ENCODE data around the gene PACSIN1. TPM values are rescaled to one million over a fixed set of nuclear protein-coding genes. Genes with fewer than 3 reads are reported as not detected.
A peak's percentile ranks its signal among the peaks of the same experiment; 100 is the strongest.

PACSIN1 gene
- total RNA-seq, 1 experiment from 2014 or later = 0.26 TPM

DNA sequence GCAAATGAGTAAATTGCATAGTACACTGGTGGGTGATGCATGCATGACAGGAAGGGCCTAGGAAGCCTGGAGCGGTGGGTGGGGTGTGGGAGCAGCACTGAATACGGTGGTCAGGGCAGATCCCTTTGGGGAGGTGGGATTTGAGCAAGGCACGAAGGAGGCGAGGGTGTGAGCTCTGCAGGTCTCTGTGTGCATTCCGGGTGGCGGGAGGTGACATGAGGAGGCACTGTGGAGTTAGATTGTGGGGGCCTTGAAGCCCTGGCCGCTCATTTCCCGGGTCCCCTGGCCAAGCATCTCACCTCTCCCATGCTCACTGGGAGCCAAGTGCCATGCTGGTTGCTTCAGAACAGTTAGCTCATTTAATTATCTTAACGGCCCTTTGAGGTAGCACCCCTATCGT is 96.5 kb downstream of the PACSIN1 start:
- Mint-ChIP-seq H3K27ac (ENCODE audit: unreplicated experiment) (no peak overlapping the region), H3K27me3 (ENCODE audit: unreplicated experiment) (no peaks in the 10 kb centered on the region), H3K4me3 (ENCODE audit: low read depth, unreplicated experiment) (no peak overlapping the region), H3K36me3 (ENCODE audit: insufficient read depth, unreplicated experiment) (peaks cover 6% of the 10 kb centered on the region), H3K9me3 (ENCODE audit: low read depth, unreplicated experiment) (no peaks in the 10 kb centered on the region), H3K4me1 (ENCODE audit: low read depth, unreplicated experiment) (peaks cover 15% of the 10 kb centered on the region)
- intact Hi-C loops (cut with micrococcal nuclease; ENCODE audit: unreplicated experiment) = no loop called here
- TF ChIP-seq, protein P1, sequence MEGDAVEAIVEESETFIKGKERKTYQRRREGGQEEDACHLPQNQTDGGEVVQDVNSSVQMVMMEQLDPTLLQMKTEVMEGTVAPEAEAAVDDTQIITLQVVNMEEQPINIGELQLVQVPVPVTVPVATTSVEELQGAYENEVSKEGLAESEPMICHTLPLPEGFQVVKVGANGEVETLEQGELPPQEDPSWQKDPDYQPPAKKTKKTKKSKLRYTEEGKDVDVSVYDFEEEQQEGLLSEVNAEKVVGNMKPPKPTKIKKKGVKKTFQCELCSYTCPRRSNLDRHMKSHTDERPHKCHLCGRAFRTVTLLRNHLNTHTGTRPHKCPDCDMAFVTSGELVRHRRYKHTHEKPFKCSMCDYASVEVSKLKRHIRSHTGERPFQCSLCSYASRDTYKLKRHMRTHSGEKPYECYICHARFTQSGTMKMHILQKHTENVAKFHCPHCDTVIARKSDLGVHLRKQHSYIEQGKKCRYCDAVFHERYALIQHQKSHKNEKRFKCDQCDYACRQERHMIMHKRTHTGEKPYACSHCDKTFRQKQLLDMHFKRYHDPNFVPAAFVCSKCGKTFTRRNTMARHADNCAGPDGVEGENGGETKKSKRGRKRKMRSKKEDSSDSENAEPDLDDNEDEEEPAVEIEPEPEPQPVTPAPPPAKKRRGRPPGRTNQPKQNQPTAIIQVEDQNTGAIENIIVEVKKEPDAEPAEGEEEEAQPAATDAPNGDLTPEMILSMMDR (IDR thresholded peaks at IDR 0.05; ENCODE audit: unreplicated experiment) = no peak
- no TSS peak for BruUV-seq (replicated peaks)
- no peak for DNase-seq
- CTCF ChIA-PET = interaction anchor here (1.1 to 1.2 kb wide), 2 partner anchors 16 to 33 kb away, joined by 3 to 5 read pairs; no protein-coding TSS in a partner anchor

- CTCF ChIA-PET = interaction anchor here (0.6 to 1.2 kb wide), 4 partner anchors 16 to 191 kb away, joined by 3 to 5 read pairs (median 4); no protein-coding TSS in a partner anchor
- peak; percentile 47 for DNase-seq
- H3K4me3 Mint-ChIP-seq (ENCODE audit: low read depth, unreplicated experiment) = no peak overlapping the region
- H3K27ac Mint-ChIP-seq (ENCODE audit: unreplicated experiment) = no peak overlapping the region
- TF ChIP-seq, protein P1 (IDR thresholded peaks at IDR 0.05; ENCODE audit: unreplicated experiment) = no peak
- BruUV-seq (replicated peaks) = no TSS peak
- H3K9me3 Mint-ChIP-seq (ENCODE audit: low read depth, unreplicated experiment) = no peaks in the 10 kb centered on the region
- H3K4me1 Mint-ChIP-seq (ENCODE audit: low read depth, unreplicated experiment) = peaks cover 16% of the 10 kb centered on the region
- H3K36me3 Mint-ChIP-seq (ENCODE audit: insufficient read depth, unreplicated experiment) = peaks cover 8% of the 10 kb centered on the region
- intact Hi-C loops (cut with micrococcal nuclease; ENCODE audit: unreplicated experiment) = no loop called here
- H3K27me3 Mint-ChIP-seq (ENCODE audit: unreplicated experiment) = peaks cover 4% of the 10 kb centered on the region
Measured at GRCh38 chr6:34562861-34563512, 97.1 kb downstream of the PACSIN1 start.

DNA sequence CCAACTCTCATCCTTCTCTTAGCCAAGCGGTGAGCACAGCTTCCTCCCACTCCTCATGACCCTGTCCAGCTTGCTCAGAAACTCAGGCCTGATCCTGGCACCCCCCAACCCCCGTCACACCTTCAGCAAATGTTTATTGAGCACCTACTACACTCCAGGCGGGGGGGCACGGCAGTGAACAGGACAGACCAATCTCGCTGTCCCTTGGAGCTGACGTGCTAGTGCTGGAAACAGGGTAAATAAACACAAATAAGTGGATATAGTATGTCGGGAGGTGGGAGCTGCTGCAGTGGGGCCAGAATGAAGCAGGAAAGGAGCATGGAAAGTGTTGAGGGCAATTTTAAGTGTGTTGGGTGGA is 97.6 kb downstream of the PACSIN1 start:
- TF ChIP-seq, protein P1 (IDR thresholded peaks at IDR 0.05; ENCODE audit: unreplicated experiment) = no peak
- H3K27me3 Mint-ChIP-seq (ENCODE audit: unreplicated experiment) = peaks cover 9% of the 10 kb centered on the region
- peaks cover 11% of the 10 kb centered on the region for H3K36me3 Mint-ChIP-seq (ENCODE audit: insufficient read depth, unreplicated experiment)
- DNase-seq = no peak
- H3K4me3 Mint-ChIP-seq (ENCODE audit: low read depth, unreplicated experiment) = no peak overlapping the region
- peaks cover 21% of the 10 kb centered on the region for H3K4me1 Mint-ChIP-seq (ENCODE audit: low read depth, unreplicated experiment)
- H3K9me3 Mint-ChIP-seq (ENCODE audit: low read depth, unreplicated experiment) = no peaks in the 10 kb centered on the region
- intact Hi-C loops (cut with micrococcal nuclease; ENCODE audit: unreplicated experiment) = no loop called here
- no peak overlapping the region for H3K27ac Mint-ChIP-seq (ENCODE audit: unreplicated experiment)
- no TSS peak for BruUV-seq (replicated peaks)
- CTCF ChIA-PET = interaction anchor here (0.8 to 1.2 kb wide), 3 partner anchors 17 to 39 kb away, joined by 3 to 5 read pairs (median 5); no protein-coding TSS in a partner anchor

DNA sequence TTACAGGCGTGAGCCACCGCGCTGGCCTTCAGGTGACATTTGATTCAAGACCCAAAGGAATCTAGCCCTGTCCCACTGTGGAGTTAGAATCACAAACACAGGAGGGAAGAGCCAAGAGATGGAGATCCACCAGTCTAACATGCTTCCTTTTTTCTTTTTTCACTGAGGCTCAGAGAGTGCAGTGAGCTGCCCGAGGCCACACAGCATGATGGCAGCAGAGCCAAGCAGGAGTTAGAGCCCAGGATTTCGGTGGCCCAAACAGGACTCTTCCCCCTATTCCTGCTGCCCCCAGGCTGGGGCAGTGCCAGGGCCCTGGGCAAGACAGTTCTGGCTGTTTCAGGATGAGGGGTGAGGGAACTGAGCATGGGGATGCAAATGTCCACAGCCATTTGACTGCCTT is 98.3 kb downstream of the PACSIN1 start:
- Mint-ChIP-seq H3K27ac (ENCODE audit: unreplicated experiment) (no peak overlapping the region), H3K36me3 (ENCODE audit: insufficient read depth, unreplicated experiment) (peaks cover 11% of the 10 kb centered on the region), H3K4me3 (ENCODE audit: low read depth, unreplicated experiment) (no peak overlapping the region), H3K27me3 (ENCODE audit: unreplicated experiment) (peaks cover 13% of the 10 kb centered on the region), H3K4me1 (ENCODE audit: low read depth, unreplicated experiment) (peaks cover 25% of the 10 kb centered on the region), H3K9me3 (ENCODE audit: low read depth, unreplicated experiment) (no peaks in the 10 kb centered on the region)
- BruUV-seq (replicated peaks) = no TSS peak
- intact Hi-C loops (cut with micrococcal nuclease; ENCODE audit: unreplicated experiment) = no loop called here
- TF ChIP-seq, protein P1 (IDR thresholded peaks at IDR 0.05; ENCODE audit: unreplicated experiment) = no peak
- no peak for DNase-seq
- CTCF ChIA-PET = interaction anchor here (0.5 to 1.0 kb wide), 3 partner anchors 9 to 68 kb away, joined by 3 to 4 read pairs (median 3); no protein-coding TSS in a partner anchor

Measured in Calu3 (cell line).